OCI-LY3 (cell line): ENCODE results near the gene FLT1.

Experiments
- H2AFZ ChIP-seq: fragments of 200-600, 300-600 bp; shearing (Covaris generic); 2 replicates; pipeline ENCODE4 v1.6.0; 2014; ENCODE audit warnings: antibody characterized with exemption, low read depth, low read length
- H3K27ac ChIP-seq: fragments of 200-600, 300-600 bp; sonication (generic); 2 replicates; pipeline ENCODE4 v1.5.1; 2014; ENCODE audit warnings: mild to moderate bottlenecking, low read length, moderate library complexity, mixed read lengths
- H3K27me3 ChIP-seq: fragments of 200-600, 300-600 bp; sonication (generic); 2 replicates; pipeline ENCODE4 v1.6.1; 2014; ENCODE audit warnings: low read depth, low read length, mixed read lengths
- H3K36me3 ChIP-seq: fragments of 200-600, 300-600 bp; sonication (generic); replicated peaks from 2 replicates; pipeline ENCODE3; 2014; ENCODE audit warnings: low read depth, low read length, mixed read lengths
- H3K4me1 ChIP-seq: fragments of 300-600, 200-600 bp; sonication (generic); 2 replicates; pipeline ENCODE4 v1.6.1; 2014; ENCODE audit warnings: low read length, mixed read lengths
- H3K4me2 ChIP-seq: fragments of 200-600, 300-600 bp; sonication (generic); 2 replicates; pipeline ENCODE4 v1.6.1; 2014; ENCODE audit warnings: low read length, mixed read lengths
- H3K4me3 ChIP-seq: fragments of 300-600, 200-600 bp; sonication (generic); 2 replicates; pipeline ENCODE4 v1.5.1; 2014; ENCODE audit warnings: antibody characterized with exemption, mild to moderate bottlenecking, low read length, moderate library complexity
- H3K79me2 ChIP-seq: fragments of 300-600, 200-600 bp; shearing (Covaris generic); 2 replicates; pipeline ENCODE4 v1.6.1; 2014; ENCODE audit warnings: mild to moderate bottlenecking, low read length, mixed read lengths
- H3K9ac ChIP-seq: fragments of 300-600, 200-600 bp; shearing (Covaris generic); 2 replicates; pipeline ENCODE4 v1.6.0; 2014; ENCODE audit warnings: mild to moderate bottlenecking, low read length, moderate library complexity
- H3K9me3 ChIP-seq: fragments of 200-600, 300-600 bp; shearing (Covaris generic); 2 replicates; pipeline ENCODE4 v1.6.1; 2014; ENCODE audit warnings: low read length, mixed read lengths; ENCODE audit not compliant: insufficient read depth
- H4K20me1 ChIP-seq: fragments of 200-600, 300-600 bp; sonication (generic); 2 replicates; pipeline ENCODE4 v1.6.1; 2016; ENCODE audit warnings: low read length, mixed read lengths; ENCODE audit not compliant: insufficient read depth
- CTCF ChIP-seq: fragments of 200-600, 300-600 bp; sonication (generic); IDR thresholded peaks from 2 replicates; pipeline ENCODE4 v1.5.1; 2014; ENCODE audit warnings: antibody characterized with exemption, low read length, low read depth
- EZH2phosphoT487 ChIP-seq: fragments of 200-600 bp; shearing (Covaris generic); IDR thresholded peaks from 2 replicates; pipeline ENCODE4 v1.6.1; 2018; ENCODE audit warnings: antibody characterized with exemption, mixed run types, low read depth

The FLT1 gene

GRCh38 chr13:28355822-28356371 is 139.0 kb downstream of the FLT1 start:
- Histone ChIP-seq H4K20me1 (no peaks in the 10 kb centered on the region), H3K9me3 (no peaks in the 10 kb centered on the region), H3K79me2 (no peaks in the 10 kb centered on the region), H3K4me2 (no peak overlapping the region; the same call in 1 of the 2 replicates), H3K9ac (no peak overlapping the region), H3K4me1 (peaks cover 16% of the 10 kb centered on the region), H3K27ac (no peak overlapping the region), H3K4me3 (no peak overlapping the region), H3K27me3 (no peaks in the 10 kb centered on the region), H3K36me3 (no peaks in the 10 kb centered on the region), H2AFZ (no peak overlapping the region)
- TF ChIP-seq EZH2phosphoT487 (no peak), CTCF (no peak)

- H3K4me1 ChIP-seq, result peaks cover 16% of the 10 kb centered on the region
- H3K4me3 ChIP-seq, result no peak overlapping the region
- H3K36me3 ChIP-seq, result no peaks in the 10 kb centered on the region
- H3K9me3 ChIP-seq, result no peaks in the 10 kb centered on the region
- no peaks in the 10 kb centered on the region for H4K20me1 ChIP-seq
- TF ChIP-seq CTCF, result no peak
- H3K4me2 ChIP-seq, result no peak overlapping the region
- H2AFZ ChIP-seq, result no peak overlapping the region
- no peak overlapping the region for H3K9ac ChIP-seq
- H3K79me2 ChIP-seq, result no peaks in the 10 kb centered on the region
- H3K27ac ChIP-seq, result no peak overlapping the region
- no peaks in the 10 kb centered on the region for H3K27me3 ChIP-seq
Measured at GRCh38 chr13:28355046-28355821, 139.7 kb downstream of the FLT1 start.

GRCh38 chr13:28353679-28354078 is 141.2 kb downstream of the FLT1 start:
- no peak overlapping the region for H3K4me3 ChIP-seq
- no peak overlapping the region for H2AFZ ChIP-seq
- no peaks in the 10 kb centered on the region for H3K79me2 ChIP-seq
- H3K9ac ChIP-seq, result no peak overlapping the region
- no peaks in the 10 kb centered on the region for H3K9me3 ChIP-seq
- H3K4me1 ChIP-seq, result peaks cover 16% of the 10 kb centered on the region
- no peaks in the 10 kb centered on the region for H3K27me3 ChIP-seq
- TF ChIP-seq EZH2phosphoT487 (no peak), CTCF (no peak)
- H4K20me1 ChIP-seq, result no peaks in the 10 kb centered on the region
- no peak overlapping the region for H3K4me2 ChIP-seq
- H3K27ac ChIP-seq, result no peak overlapping the region
- no peaks in the 10 kb centered on the region for H3K36me3 ChIP-seq

GRCh38 chr13:28349907-28350654 is 144.8 kb downstream of the FLT1 start:
- Histone ChIP-seq H3K79me2 (no peaks in the 10 kb centered on the region), H3K4me2 (no peak overlapping the region), H3K9ac (no peak overlapping the region), H3K27me3 (no peaks in the 10 kb centered on the region), H2AFZ (no peak overlapping the region), H3K9me3 (no peaks in the 10 kb centered on the region), H3K4me3 (no peak overlapping the region), H3K36me3 (no peaks in the 10 kb centered on the region), H3K27ac (no peak overlapping the region), H3K4me1 (peaks cover 7% of the 10 kb centered on the region), H4K20me1 (no peaks in the 10 kb centered on the region)
- TF ChIP-seq CTCF (no peak), EZH2phosphoT487 (no peak)
